ENCODE data around the gene HDAC6. TPM values are rescaled to one million over a fixed set of nuclear protein-coding genes. Genes with fewer than 3 reads are reported as not detected.

HDAC6 gene
- total RNA-seq, 1 experiment from 2014 or later, result 25.1 TPM

- no peaks in the 10 kb centered on the region for H3K27me3 ChIP-seq (ENCODE audit: low read length)
- no peak for DNase-seq
Observed at GRCh38 chrX:48824066-48824465, 22.2 kb downstream of the HDAC6 start.

GRCh38 chrX:48826135-48826875, 24.4 kb downstream of the HDAC6 start, which contains the start of gene ERAS:
Gene ERAS, plus strand, starts transcription at chrX:48826513. Its CDS starts 2,611 bp downstream, at chrX:48829124.
- no peaks in the 10 kb centered on the region for H3K9me2 ChIP-seq (replicated peaks; ENCODE audit: insufficient read depth, low read length)
- H3K4me3 ChIP-seq (ENCODE audit: low read length), result no peak within 1 kb of the TSS
- no peak within 1 kb of the TSS for H3K4me2 ChIP-seq (ENCODE audit: low read depth, low read length, poor library complexity, severe bottlenecking)
- H3K27ac ChIP-seq (ENCODE audit: low read length), result no peak within 1 kb of the TSS
- H3K36me3 ChIP-seq (ENCODE audit: insufficient read depth, low read length), result no peaks in the 10 kb centered on the region
- H3K9ac ChIP-seq (ENCODE audit: low read length), result no peak within 1 kb of the TSS
- H2AFZ ChIP-seq (ENCODE audit: low read length), result no peak within 1 kb of the TSS
- no peaks in the 10 kb centered on the region for H3K27me3 ChIP-seq (ENCODE audit: low read length)
- no peaks in the 10 kb centered on the region for H4K20me1 ChIP-seq (ENCODE audit: insufficient read depth, low read depth, low read length)
- DNase-seq, result no peak
- H3K79me2 ChIP-seq (ENCODE audit: low read length), result no peaks in the 10 kb centered on the region
- no peaks in the 10 kb centered on the region for H3K4me1 ChIP-seq (ENCODE audit: low read length)
- H3K9me3 ChIP-seq (ENCODE audit: low read length), result no peaks in the 10 kb centered on the region

More at GRCh38 chrX:48824066-48824465, 22.2 kb downstream of the HDAC6 start:
- Histone ChIP-seq H3K9ac (ENCODE audit: low read length) (no peak overlapping the region), H3K4me2 (ENCODE audit: low read depth, low read length, poor library complexity, severe bottlenecking) (no peak overlapping the region), H2AFZ (ENCODE audit: low read length) (no peak overlapping the region), H3K4me1 (ENCODE audit: low read length) (no peaks in the 10 kb centered on the region), H4K20me1 (ENCODE audit: insufficient read depth, low read depth, low read length) (no peaks in the 10 kb centered on the region), H3K9me3 (ENCODE audit: low read length) (no peaks in the 10 kb centered on the region), H3K36me3 (ENCODE audit: insufficient read depth, low read length) (no peaks in the 10 kb centered on the region), H3K27ac (ENCODE audit: low read length) (no peak overlapping the region), H3K79me2 (ENCODE audit: low read length) (no peaks in the 10 kb centered on the region), H3K9me2 (replicated peaks; ENCODE audit: insufficient read depth, low read length) (no peaks in the 10 kb centered on the region), H3K4me3 (ENCODE audit: low read length) (no peak overlapping the region)

GRCh38 chrX:48826876-48827653, 25.2 kb downstream of the HDAC6 start:
- H3K36me3 ChIP-seq (ENCODE audit: insufficient read depth, low read length), result no peaks in the 10 kb centered on the region
- no peaks in the 10 kb centered on the region for H4K20me1 ChIP-seq (ENCODE audit: insufficient read depth, low read depth, low read length)
- no peaks in the 10 kb centered on the region for H3K4me1 ChIP-seq (ENCODE audit: low read length)
- no peak overlapping the region for H3K27ac ChIP-seq (ENCODE audit: low read length)
- no peak overlapping the region for H3K4me2 ChIP-seq (ENCODE audit: low read depth, low read length, poor library complexity, severe bottlenecking)
- H3K4me3 ChIP-seq (ENCODE audit: low read length), result no peak overlapping the region
- H3K27me3 ChIP-seq (ENCODE audit: low read length), result no peaks in the 10 kb centered on the region
- H3K9me2 ChIP-seq (replicated peaks; ENCODE audit: insufficient read depth, low read length), result no peaks in the 10 kb centered on the region
- no peak overlapping the region for H2AFZ ChIP-seq (ENCODE audit: low read length)
- no peaks in the 10 kb centered on the region for H3K9me3 ChIP-seq (ENCODE audit: low read length)
- H3K9ac ChIP-seq (ENCODE audit: low read length), result no peak overlapping the region
- no peaks in the 10 kb centered on the region for H3K79me2 ChIP-seq (ENCODE audit: low read length)
- DNase-seq, result no peak

- Histone ChIP-seq H3K27ac (ENCODE audit: low read length) (no peak overlapping the region), H3K4me3 (ENCODE audit: low read length) (no peak overlapping the region), H3K9ac (ENCODE audit: low read length) (no peak overlapping the region), H3K9me2 (replicated peaks; ENCODE audit: insufficient read depth, low read length) (no peaks in the 10 kb centered on the region), H3K9me3 (ENCODE audit: low read length) (no peaks in the 10 kb centered on the region), H3K36me3 (ENCODE audit: insufficient read depth, low read length) (no peaks in the 10 kb centered on the region), H3K4me2 (ENCODE audit: low read depth, low read length, poor library complexity, severe bottlenecking) (no peak overlapping the region), H3K4me1 (ENCODE audit: low read length) (no peaks in the 10 kb centered on the region), H3K79me2 (ENCODE audit: low read length) (no peaks in the 10 kb centered on the region), H2AFZ (ENCODE audit: low read length) (no peak overlapping the region), H3K27me3 (ENCODE audit: low read length) (no peaks in the 10 kb centered on the region), H4K20me1 (ENCODE audit: insufficient read depth, low read depth, low read length) (no peaks in the 10 kb centered on the region)
- DNase-seq, result no peak
Observed at GRCh38 chrX:48827654-48827968, 25.7 kb downstream of the HDAC6 start.

GRCh38 chrX:48829016-48829735, 27.3 kb downstream of the HDAC6 start:
- Histone ChIP-seq H3K36me3 (ENCODE audit: insufficient read depth, low read length) (no peaks in the 10 kb centered on the region), H4K20me1 (ENCODE audit: insufficient read depth, low read depth, low read length) (no peaks in the 10 kb centered on the region), H3K27me3 (ENCODE audit: low read length) (no peaks in the 10 kb centered on the region), H2AFZ (ENCODE audit: low read length) (no peak overlapping the region), H3K4me3 (ENCODE audit: low read length) (no peak overlapping the region), H3K79me2 (ENCODE audit: low read length) (no peaks in the 10 kb centered on the region), H3K9ac (ENCODE audit: low read length) (no peak overlapping the region), H3K4me1 (ENCODE audit: low read length) (no peaks in the 10 kb centered on the region), H3K4me2 (ENCODE audit: low read depth, low read length, poor library complexity, severe bottlenecking) (no peak overlapping the region), H3K27ac (ENCODE audit: low read length) (no peak overlapping the region), H3K9me3 (ENCODE audit: low read length) (no peaks in the 10 kb centered on the region), H3K9me2 (replicated peaks; ENCODE audit: insufficient read depth, low read length) (no peaks in the 10 kb centered on the region)
- DNase-seq, result no peak

GRCh38 chrX:48831136-48831908, 29.5 kb downstream of the HDAC6 start:
- Histone ChIP-seq H3K27ac (ENCODE audit: low read length) (no peak overlapping the region), H3K4me2 (ENCODE audit: low read depth, low read length, poor library complexity, severe bottlenecking) (no peak overlapping the region), H2AFZ (ENCODE audit: low read length) (no peak overlapping the region), H4K20me1 (ENCODE audit: insufficient read depth, low read depth, low read length) (no peaks in the 10 kb centered on the region), H3K79me2 (ENCODE audit: low read length) (no peaks in the 10 kb centered on the region), H3K9me2 (replicated peaks; ENCODE audit: insufficient read depth, low read length) (no peaks in the 10 kb centered on the region), H3K9me3 (ENCODE audit: low read length) (no peaks in the 10 kb centered on the region), H3K4me1 (ENCODE audit: low read length) (no peaks in the 10 kb centered on the region), H3K27me3 (ENCODE audit: low read length) (no peaks in the 10 kb centered on the region), H3K9ac (ENCODE audit: low read length) (no peak overlapping the region), H3K36me3 (ENCODE audit: insufficient read depth, low read length) (no peaks in the 10 kb centered on the region), H3K4me3 (ENCODE audit: low read length) (no peak overlapping the region)
- DNase-seq, result no peak

GRCh38 chrX:48831909-48832291, 30.0 kb downstream of the HDAC6 start:
- no peaks in the 10 kb centered on the region for H4K20me1 ChIP-seq (ENCODE audit: insufficient read depth, low read depth, low read length)
- H3K4me1 ChIP-seq (ENCODE audit: low read length), result no peaks in the 10 kb centered on the region
- H3K27me3 ChIP-seq (ENCODE audit: low read length), result no peaks in the 10 kb centered on the region
- no peak overlapping the region for H2AFZ ChIP-seq (ENCODE audit: low read length)
- no peak for DNase-seq
- no peaks in the 10 kb centered on the region for H3K9me2 ChIP-seq (replicated peaks; ENCODE audit: insufficient read depth, low read length)
- no peak overlapping the region for H3K9ac ChIP-seq (ENCODE audit: low read length)
- no peak overlapping the region for H3K27ac ChIP-seq (ENCODE audit: low read length)
- no peaks in the 10 kb centered on the region for H3K9me3 ChIP-seq (ENCODE audit: low read length)
- no peaks in the 10 kb centered on the region for H3K36me3 ChIP-seq (ENCODE audit: insufficient read depth, low read length)
- no peak overlapping the region for H3K4me2 ChIP-seq (ENCODE audit: low read depth, low read length, poor library complexity, severe bottlenecking)
- no peak overlapping the region for H3K4me3 ChIP-seq (ENCODE audit: low read length)
- no peaks in the 10 kb centered on the region for H3K79me2 ChIP-seq (ENCODE audit: low read length)

All from Karpas-422 (cell line).